Hepatocyte (in vitro differentiated cells): ENCODE results near the gene GHR.

Source experiments
- CTCF ChIP-seq: fragments of 200-600 bp; sonication (generic); IDR thresholded peaks from 2 replicates; pipeline ENCODE4 v1.5.1; 2016; ENCODE audit warnings: antibody characterized with exemption, mild to moderate bottlenecking; ENCODE audit not compliant: poor library complexity
- EZH2 ChIP-seq: fragments of 200-600 bp; sonication (generic); IDR thresholded peaks from 2 replicates; pipeline ENCODE4 v1.6.1; 2016; ENCODE audit warnings: antibody characterized with exemption, mild to moderate bottlenecking, borderline replicate concordance
- EZH2phosphoT487 ChIP-seq: fragments of 200-600 bp; sonication (generic); IDR thresholded peaks from one replicate; pipeline ENCODE4 v1.6.1; 2018; ENCODE audit warnings: antibody characterized with exemption, mild to moderate bottlenecking, low read depth, moderate library complexity; ENCODE audit not compliant: unreplicated experiment, severe bottlenecking

- TF ChIP-seq CTCF (no peak), EZH2phosphoT487 (no peak), EZH2 (no peak)
Measured at GRCh38 chr5:42756606-42757601, 333.7 kb downstream of the GHR start, which contains the start of gene CCDC152.
